ENCODE results near the gene NRXN2.

DNA sequence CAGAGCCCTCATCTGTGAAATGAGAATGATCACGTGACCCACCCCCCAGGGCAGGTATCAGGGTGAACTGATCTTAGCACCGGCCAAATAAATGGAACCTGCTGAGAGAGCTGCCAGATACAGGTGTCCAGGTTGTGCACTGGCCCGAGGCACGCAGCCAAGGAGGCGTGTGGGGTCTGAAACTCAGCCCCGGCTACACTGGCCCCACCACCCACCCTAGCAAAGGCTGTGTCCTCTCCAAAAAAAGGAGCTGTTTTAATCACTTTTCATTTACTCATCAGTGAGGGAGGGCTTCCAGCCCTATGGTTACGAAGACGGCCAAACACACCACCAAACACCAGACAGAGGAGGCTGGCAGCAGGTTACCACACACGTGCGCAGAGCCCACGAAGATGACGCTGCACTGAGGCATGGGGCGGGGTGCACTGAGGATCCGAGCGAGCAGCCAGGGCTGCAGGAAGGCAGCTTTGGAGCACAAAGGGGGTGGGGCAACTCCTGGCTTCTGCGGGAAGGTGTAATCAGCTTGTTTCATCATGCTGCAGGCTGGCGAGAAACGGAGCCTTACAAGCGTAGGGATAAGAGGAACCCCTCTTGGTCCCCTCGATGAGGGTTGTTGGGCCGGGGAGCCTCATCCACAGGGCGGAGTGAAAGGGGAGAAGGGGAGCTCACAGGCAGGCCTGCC, 151.4 kb downstream of the NRXN2 start:
- TF ChIP-seq CTCF (IDR thresholded peaks at IDR 0.05) (no peak), POLR2A (IDR thresholded peaks at IDR 0.05) (no peak), EP300 (IDR thresholded peaks at IDR 0.05) (no peak)
